HG03175 (cell line): Measurements from ENCODE around the gene ATP10A.

Source experiments
- ATAC-seq: cut with Tn5 transposase; IDR thresholded peaks from one replicate; pipeline ENCODE4 v1.9.1; 2021; ENCODE audit warnings: mild to moderate bottlenecking, moderate library complexity; ENCODE audit not compliant: unreplicated experiment

The ATP10A gene

DNA sequence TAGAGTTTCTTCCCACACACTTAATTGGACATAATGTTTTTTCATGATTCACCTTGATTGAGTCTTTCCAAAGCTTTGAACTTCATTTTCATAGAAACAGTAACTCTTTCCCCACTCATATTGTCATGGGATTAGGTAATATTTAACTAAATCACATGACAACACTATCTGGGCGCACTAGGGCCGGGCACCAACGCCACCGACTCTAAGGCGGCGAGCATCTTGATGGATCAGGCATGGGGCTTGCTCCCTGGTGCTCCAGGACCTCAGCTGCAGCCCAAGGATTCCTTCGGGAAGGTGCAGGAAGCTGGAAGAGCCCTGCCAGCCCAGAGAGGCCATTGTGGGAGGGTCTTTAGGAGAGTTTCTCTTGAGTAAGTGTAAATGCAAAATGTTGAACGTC is 231.2 kb downstream of the ATP10A start:
- ATAC-seq, result no peak
